Measurements from ENCODE around the gene PAQR7. TPM values are rescaled to one million over a fixed set of nuclear protein-coding genes. Genes with fewer than 3 reads are reported as not detected.

The PAQR7 gene
- total RNA-seq, 1 experiment from 2014 or later = 6.4 TPM

DNA sequence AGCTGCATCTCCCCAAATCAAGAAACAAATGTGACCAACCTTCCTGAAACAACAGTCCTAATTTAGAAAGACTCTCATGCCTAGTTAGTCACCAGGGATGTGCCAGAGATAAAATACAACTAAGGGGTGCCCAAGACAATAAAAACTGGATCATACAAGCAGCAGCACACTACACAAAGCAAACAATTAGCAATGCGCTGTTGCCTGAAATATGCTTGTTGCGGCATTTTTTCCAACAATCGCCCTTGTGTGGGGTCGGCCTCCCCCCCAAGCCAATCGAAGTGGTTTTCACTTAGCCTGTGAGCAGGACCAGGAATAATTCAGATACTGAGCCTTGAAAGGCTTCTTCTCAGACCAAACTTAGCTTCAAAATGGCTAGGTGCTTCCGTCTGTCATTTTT lies 32.1 kb upstream of the PAQR7 start:
- Histone ChIP-seq H4K20me1 (ENCODE audit: low read length) (peaks cover 14% of the 10 kb centered on the region; the same call in 1 of the 2 replicates), H2AFZ (ENCODE audit: low read length) (no peak overlapping the region), H3K4me3 (ENCODE audit: low read length) (no peak overlapping the region), H3K27ac (ENCODE audit: low read length) (no peak overlapping the region), H3K9ac (ENCODE audit: low read length) (no peak overlapping the region), H3F3A (ENCODE audit: low read length, unreplicated experiment) (no peaks in the 10 kb centered on the region), H3K4me1 (ENCODE audit: insufficient read depth, low read length) (peaks cover 29% of the 10 kb centered on the region), H3K79me2 (ENCODE audit: low read length) (peaks cover 25% of the 10 kb centered on the region), H3K4me2 (ENCODE audit: low read length) (no peak overlapping the region), H3K27me3 (ENCODE audit: low read length) (no peaks in the 10 kb centered on the region), H3K9me3 (ENCODE audit: low read length) (no peaks in the 10 kb centered on the region), H3K9me2 (replicated peaks; ENCODE audit: low read length) (no peaks in the 10 kb centered on the region), H3K36me3 (ENCODE audit: low read depth, low read length) (peaks cover 11% of the 10 kb centered on the region)
- ChIA-PET CTCF (interaction anchor here (0.8 to 1.0 kb wide), 2 partner anchors 12 to 90 kb away, joined by 3 to 9 read pairs; partner anchors contain the start of gene PAFAH2), POLR2A (ENCODE audit: unreplicated experiment) (no interaction called here)
- ATAC-seq (no peak), DNase-seq (no peak)
- BruUV-seq (replicated peaks) = no TSS peak
- intact Hi-C loops (cut with micrococcal nuclease) = no loop called here
- no peak for TF ChIP-seq EZH2 (IDR thresholded peaks at IDR 0.05; ENCODE audit: low read length, unreplicated experiment)
- TF ChIP-seq EZH2phosphoT487 (IDR thresholded peaks at IDR 0.05; ENCODE audit: borderline replicate concordance, low read length) = no peak
- TF ChIP-seq, protein P1, sequence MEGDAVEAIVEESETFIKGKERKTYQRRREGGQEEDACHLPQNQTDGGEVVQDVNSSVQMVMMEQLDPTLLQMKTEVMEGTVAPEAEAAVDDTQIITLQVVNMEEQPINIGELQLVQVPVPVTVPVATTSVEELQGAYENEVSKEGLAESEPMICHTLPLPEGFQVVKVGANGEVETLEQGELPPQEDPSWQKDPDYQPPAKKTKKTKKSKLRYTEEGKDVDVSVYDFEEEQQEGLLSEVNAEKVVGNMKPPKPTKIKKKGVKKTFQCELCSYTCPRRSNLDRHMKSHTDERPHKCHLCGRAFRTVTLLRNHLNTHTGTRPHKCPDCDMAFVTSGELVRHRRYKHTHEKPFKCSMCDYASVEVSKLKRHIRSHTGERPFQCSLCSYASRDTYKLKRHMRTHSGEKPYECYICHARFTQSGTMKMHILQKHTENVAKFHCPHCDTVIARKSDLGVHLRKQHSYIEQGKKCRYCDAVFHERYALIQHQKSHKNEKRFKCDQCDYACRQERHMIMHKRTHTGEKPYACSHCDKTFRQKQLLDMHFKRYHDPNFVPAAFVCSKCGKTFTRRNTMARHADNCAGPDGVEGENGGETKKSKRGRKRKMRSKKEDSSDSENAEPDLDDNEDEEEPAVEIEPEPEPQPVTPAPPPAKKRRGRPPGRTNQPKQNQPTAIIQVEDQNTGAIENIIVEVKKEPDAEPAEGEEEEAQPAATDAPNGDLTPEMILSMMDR (conservative IDR thresholded peaks at IDR 0.05; ENCODE audit: low read depth, low read length) = no peak

DNA sequence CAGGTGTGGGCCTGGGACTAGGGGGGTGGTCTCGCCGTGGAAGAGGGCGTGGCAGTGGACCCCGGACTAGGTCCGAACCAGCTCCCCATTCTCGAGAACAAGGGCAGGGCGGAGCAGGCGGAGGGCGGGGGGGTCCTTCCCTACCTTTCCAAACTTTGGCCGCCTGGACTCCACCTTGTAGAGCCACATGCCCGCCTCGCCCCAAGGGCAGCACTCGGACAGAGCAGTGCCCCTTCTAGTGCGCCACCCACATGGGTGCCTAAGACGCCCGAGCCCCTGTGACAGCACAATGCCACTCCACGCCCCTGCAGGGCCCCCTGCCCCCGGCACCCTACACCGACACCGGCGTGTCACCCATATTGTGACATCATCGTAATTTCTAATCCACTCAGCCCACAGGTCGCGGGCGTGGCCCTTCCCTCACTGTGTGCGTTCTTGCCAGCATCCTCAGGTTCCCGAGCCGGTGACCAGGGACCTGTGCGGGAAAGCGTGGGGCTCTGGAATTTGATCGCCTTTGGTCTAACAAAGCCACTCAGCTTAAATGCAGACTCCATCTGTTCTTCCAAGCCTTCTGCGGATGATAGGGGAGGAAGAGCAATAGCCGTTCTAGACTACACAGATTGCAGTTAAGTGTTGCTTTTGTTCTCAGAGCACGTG lies 31.3 kb upstream of the PAQR7 start:
- Histone ChIP-seq H3F3A (ENCODE audit: low read length, unreplicated experiment) (no peaks in the 10 kb centered on the region), H3K36me3 (ENCODE audit: low read depth, low read length) (peaks cover 18% of the 10 kb centered on the region), H3K4me2 (ENCODE audit: low read length) (peak overlapping the region; percentile 92), H3K9ac (ENCODE audit: low read length) (peak overlapping the region; percentile 71), H2AFZ (ENCODE audit: low read length) (peak overlapping the region; percentile 90), H3K4me3 (ENCODE audit: low read length) (peak overlapping the region; percentile 78), H3K9me3 (ENCODE audit: low read length) (no peaks in the 10 kb centered on the region), H3K27me3 (ENCODE audit: low read length) (no peaks in the 10 kb centered on the region), H3K27ac (ENCODE audit: low read length) (no peak overlapping the region), H3K9me2 (replicated peaks; ENCODE audit: low read length) (no peaks in the 10 kb centered on the region), H3K4me1 (ENCODE audit: insufficient read depth, low read length) (peaks cover 21% of the 10 kb centered on the region), H4K20me1 (ENCODE audit: low read length) (peaks cover 14% of the 10 kb centered on the region; the same call in 1 of the 2 replicates), H3K79me2 (ENCODE audit: low read length) (peaks cover 27% of the 10 kb centered on the region)
- ChIA-PET CTCF (interaction anchor here (0.8 to 1.0 kb wide), 2 partner anchors 11 to 91 kb away, joined by 3 to 9 read pairs; partner anchors contain the start of gene PAFAH2), POLR2A (ENCODE audit: unreplicated experiment) (interaction anchor here (0.6 kb wide), 2 partner anchors 11 to 352 kb away, joined by 4 to 5 read pairs; no protein-coding TSS in a partner anchor)
- TF ChIP-seq, protein P1 (conservative IDR thresholded peaks at IDR 0.05; ENCODE audit: low read depth, low read length) = no peak
- no peak for TF ChIP-seq EZH2phosphoT487 (IDR thresholded peaks at IDR 0.05; ENCODE audit: borderline replicate concordance, low read length)
- TF ChIP-seq EZH2 (IDR thresholded peaks at IDR 0.05; ENCODE audit: low read length, unreplicated experiment) = no peak
- BruUV-seq (replicated peaks) = no TSS peak
- DNase-seq (peak; percentile 26), ATAC-seq (peak; percentile 18)
- intact Hi-C loops (cut with micrococcal nuclease) = no loop called here

All from PC-3 (cell line).